ENCODE results near the gene ADSS1. TPM values are rescaled to one million over a fixed set of nuclear protein-coding genes. Genes with fewer than 3 reads are reported as not detected.

ADSS1 gene
- total RNA-seq, 1 donor from 2014 or later: 10.3 TPM

GRCh38 chr14:104700747-104701217 lies 23.2 kb upstream of the ADSS1 start:
- no peak for DNase-seq (ENCODE audit: extremely low spot score in 2 of 2)
- Histone ChIP-seq H3K4me3 (no peak overlapping the region), H3K27ac (no peak overlapping the region), H3K36me3 (peaks cover 0 to 21% of the 10 kb centered on the region in 2 donors), H3K9me3 (no peaks in the 10 kb centered on the region), H3K27me3 (no peaks in the 10 kb centered on the region), H3K4me1 (peaks cover 43% of the 10 kb centered on the region)
- intact Hi-C loops (cut with DNase I): no loop called here
- no peak for TF ChIP-seq POLR2AphosphoS5 (IDR thresholded peaks at IDR 0.05; ENCODE audit: insufficient read depth in 1 of 2, low read depth in 1 of 2)
- no peak for TF ChIP-seq CTCF (IDR thresholded peaks at IDR 0.05)
- no peak for TF ChIP-seq POLR2A (IDR thresholded peaks at IDR 0.05)

GRCh38 chr14:104701383-104702076 lies 22.5 kb upstream of the ADSS1 start:
- Histone ChIP-seq H3K36me3 (peaks cover 0 to 21% of the 10 kb centered on the region in 2 donors), H3K27ac (no peak overlapping the region), H3K4me3 (no peak overlapping the region), H3K9me3 (no peaks in the 10 kb centered on the region), H3K4me1 (peaks cover 35% of the 10 kb centered on the region), H3K27me3 (no peaks in the 10 kb centered on the region)
- TF ChIP-seq POLR2A (IDR thresholded peaks at IDR 0.05): no peak
- TF ChIP-seq POLR2AphosphoS5 (IDR thresholded peaks at IDR 0.05; ENCODE audit: insufficient read depth in 1 of 2, low read depth in 1 of 2): no peak
- TF ChIP-seq CTCF (IDR thresholded peaks at IDR 0.05): no peak
- DNase-seq (ENCODE audit: extremely low spot score in 2 of 2): no peak
- intact Hi-C loops (cut with DNase I): no loop called here

GRCh38 chr14:104702106-104702505 lies 21.9 kb upstream of the ADSS1 start:
- H3K4me3 ChIP-seq: no peak overlapping the region
- no peak for DNase-seq (ENCODE audit: extremely low spot score in 2 of 2)
- H3K9me3 ChIP-seq: no peaks in the 10 kb centered on the region
- H3K4me1 ChIP-seq: peaks cover 30% of the 10 kb centered on the region
- peaks cover 0 to 21% of the 10 kb centered on the region in 2 donors for H3K36me3 ChIP-seq
- H3K27ac ChIP-seq: no peak overlapping the region
- TF ChIP-seq POLR2AphosphoS5 (IDR thresholded peaks at IDR 0.05; ENCODE audit: insufficient read depth in 1 of 2, low read depth in 1 of 2): no peak
- H3K27me3 ChIP-seq: no peaks in the 10 kb centered on the region
- intact Hi-C loops (cut with DNase I): no loop called here

- intact Hi-C loops (cut with DNase I): no loop called here
- H3K36me3 ChIP-seq: peaks cover 0 to 21% of the 10 kb centered on the region in 2 donors
- no peak for DNase-seq (ENCODE audit: extremely low spot score in 2 of 2)
- no peaks in the 10 kb centered on the region for H3K27me3 ChIP-seq
- H3K27ac ChIP-seq: no peak overlapping the region
- no peaks in the 10 kb centered on the region for H3K9me3 ChIP-seq
- H3K4me1 ChIP-seq: peaks cover 24% of the 10 kb centered on the region
- no peak overlapping the region for H3K4me3 ChIP-seq
- TF ChIP-seq POLR2AphosphoS5 (IDR thresholded peaks at IDR 0.05; ENCODE audit: insufficient read depth in 1 of 2, low read depth in 1 of 2) (no peak), CTCF (IDR thresholded peaks at IDR 0.05) (no peak)
Measured at GRCh38 chr14:104702673-104703072, 21.4 kb upstream of the ADSS1 start.

GRCh38 chr14:104703269-104703668 lies 20.8 kb upstream of the ADSS1 start:
- Histone ChIP-seq H3K9me3 (no peaks in the 10 kb centered on the region), H3K36me3 (peaks cover 0 to 21% of the 10 kb centered on the region in 2 donors), H3K4me3 (no peak overlapping the region), H3K27me3 (no peaks in the 10 kb centered on the region), H3K27ac (no peak overlapping the region), H3K4me1 (peaks cover 21% of the 10 kb centered on the region)
- intact Hi-C loops (cut with DNase I): no loop called here
- no peak for DNase-seq (ENCODE audit: extremely low spot score in 2 of 2)
- TF ChIP-seq CTCF (IDR thresholded peaks at IDR 0.05) (no peak), POLR2AphosphoS5 (IDR thresholded peaks at IDR 0.05; ENCODE audit: insufficient read depth in 1 of 2, low read depth in 1 of 2) (no peak), POLR2A (IDR thresholded peaks at IDR 0.05) (no peak)

All from vagina (tissue), 2 donors.